ENCODE data around the gene RBM19.

Gene RBM19

DNA sequence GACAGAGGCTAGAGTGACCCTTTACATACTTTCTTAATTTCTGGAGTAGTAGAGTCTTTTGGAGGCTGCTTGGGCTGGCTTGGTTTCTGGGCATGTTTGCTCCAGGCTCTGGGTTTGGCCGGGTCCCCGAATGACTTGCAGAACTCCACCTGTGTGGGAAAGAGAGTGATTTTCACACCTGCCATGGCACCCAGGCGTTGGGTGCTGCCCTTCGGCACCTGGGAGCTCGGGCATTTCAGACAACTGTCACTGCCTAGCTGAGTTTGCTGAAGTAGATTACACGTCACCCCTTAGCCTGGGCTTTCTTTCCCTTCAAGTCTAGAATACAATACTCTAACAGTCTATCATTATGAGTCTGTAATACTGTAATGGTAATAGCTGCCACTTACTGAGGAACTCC lies 6.1 kb downstream of the RBM19 start:
- H3K36me3 ChIP-seq (replicated peaks; ENCODE audit: insufficient read depth, low read length) = no peaks in the 10 kb centered on the region
- no peaks in the 10 kb centered on the region for H3K27me3 ChIP-seq (replicated peaks; ENCODE audit: insufficient read depth, low read length)
- no peak for DNase-seq
- H3K9ac ChIP-seq (ENCODE audit: low read length) = no peak overlapping the region
- TF ChIP-seq EZH2phosphoT487 (IDR thresholded peaks at IDR 0.05; ENCODE audit: low read length) = no peak
- no peak for TF ChIP-seq EZH2 (optimal IDR thresholded peaks at IDR 0.05; ENCODE audit: low read depth, low read length)
- TF ChIP-seq, protein P1, sequence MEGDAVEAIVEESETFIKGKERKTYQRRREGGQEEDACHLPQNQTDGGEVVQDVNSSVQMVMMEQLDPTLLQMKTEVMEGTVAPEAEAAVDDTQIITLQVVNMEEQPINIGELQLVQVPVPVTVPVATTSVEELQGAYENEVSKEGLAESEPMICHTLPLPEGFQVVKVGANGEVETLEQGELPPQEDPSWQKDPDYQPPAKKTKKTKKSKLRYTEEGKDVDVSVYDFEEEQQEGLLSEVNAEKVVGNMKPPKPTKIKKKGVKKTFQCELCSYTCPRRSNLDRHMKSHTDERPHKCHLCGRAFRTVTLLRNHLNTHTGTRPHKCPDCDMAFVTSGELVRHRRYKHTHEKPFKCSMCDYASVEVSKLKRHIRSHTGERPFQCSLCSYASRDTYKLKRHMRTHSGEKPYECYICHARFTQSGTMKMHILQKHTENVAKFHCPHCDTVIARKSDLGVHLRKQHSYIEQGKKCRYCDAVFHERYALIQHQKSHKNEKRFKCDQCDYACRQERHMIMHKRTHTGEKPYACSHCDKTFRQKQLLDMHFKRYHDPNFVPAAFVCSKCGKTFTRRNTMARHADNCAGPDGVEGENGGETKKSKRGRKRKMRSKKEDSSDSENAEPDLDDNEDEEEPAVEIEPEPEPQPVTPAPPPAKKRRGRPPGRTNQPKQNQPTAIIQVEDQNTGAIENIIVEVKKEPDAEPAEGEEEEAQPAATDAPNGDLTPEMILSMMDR (IDR thresholded peaks at IDR 0.05; ENCODE audit: low read length) = no peak
- no peaks in the 10 kb centered on the region for H3K9me2 ChIP-seq (replicated peaks; ENCODE audit: insufficient read depth, low read length)
- H3K4me3 ChIP-seq (ENCODE audit: low read length) = no peak overlapping the region
- H3K27ac ChIP-seq (ENCODE audit: low read length) = no peak overlapping the region
- H3F3A ChIP-seq (ENCODE audit: insufficient read depth, low read length) = no peaks in the 10 kb centered on the region
- no peak overlapping the region for H3K4me2 ChIP-seq (ENCODE audit: low read depth, low read length)
- H3K9me3 ChIP-seq (replicated peaks; ENCODE audit: insufficient read depth, low read length) = no peaks in the 10 kb centered on the region
- H3K4me1 ChIP-seq (ENCODE audit: low read length) = no peaks in the 10 kb centered on the region
- no peak overlapping the region for H2AFZ ChIP-seq (ENCODE audit: low read length)
- H4K20me1 ChIP-seq (ENCODE audit: insufficient read depth, low read length) = no peaks in the 10 kb centered on the region
- H3K79me2 ChIP-seq (ENCODE audit: low read length) = peaks cover 6% of the 10 kb centered on the region

DNA sequence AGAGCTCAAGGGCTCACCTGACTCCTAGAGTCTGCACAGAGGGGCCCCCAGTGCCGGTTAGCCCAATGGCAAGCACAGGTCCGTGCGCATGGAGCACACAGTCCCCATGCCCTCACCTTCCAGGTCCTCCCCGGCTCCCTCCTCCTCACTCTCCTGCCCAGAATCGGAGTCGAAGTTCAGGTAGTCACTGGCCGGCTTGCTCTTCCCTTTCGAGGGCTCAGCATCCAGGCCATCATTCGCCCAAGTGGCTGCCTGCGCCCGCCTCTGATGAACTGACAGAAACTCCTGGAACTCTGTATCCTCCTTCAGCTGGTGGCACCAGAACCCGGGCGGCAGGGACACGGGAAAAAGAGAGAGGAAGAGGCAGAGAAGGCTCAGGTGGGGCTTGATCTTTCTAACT lies 7.0 kb downstream of the RBM19 start:
- H3K27me3 ChIP-seq (replicated peaks; ENCODE audit: insufficient read depth, low read length) = no peaks in the 10 kb centered on the region
- no peak overlapping the region for H3K4me2 ChIP-seq (ENCODE audit: low read depth, low read length)
- no peak for DNase-seq
- no peaks in the 10 kb centered on the region for H3K36me3 ChIP-seq (replicated peaks; ENCODE audit: insufficient read depth, low read length)
- H3K79me2 ChIP-seq (ENCODE audit: low read length) = peaks cover under 1% of the 10 kb centered on the region; the same call in 1 of the 2 replicates
- H3K9ac ChIP-seq (ENCODE audit: low read length) = no peak overlapping the region
- no peak for TF ChIP-seq EZH2phosphoT487 (IDR thresholded peaks at IDR 0.05; ENCODE audit: low read length)
- TF ChIP-seq, protein P1 (IDR thresholded peaks at IDR 0.05; ENCODE audit: low read length) = no peak
- no peak for TF ChIP-seq EZH2 (optimal IDR thresholded peaks at IDR 0.05; ENCODE audit: low read depth, low read length)
- no peaks in the 10 kb centered on the region for H3F3A ChIP-seq (ENCODE audit: insufficient read depth, low read length)
- H3K9me2 ChIP-seq (replicated peaks; ENCODE audit: insufficient read depth, low read length) = no peaks in the 10 kb centered on the region
- H3K9me3 ChIP-seq (replicated peaks; ENCODE audit: insufficient read depth, low read length) = no peaks in the 10 kb centered on the region
- no peaks in the 10 kb centered on the region for H3K4me1 ChIP-seq (ENCODE audit: low read length)
- H2AFZ ChIP-seq (ENCODE audit: low read length) = no peak overlapping the region
- H3K27ac ChIP-seq (ENCODE audit: low read length) = no peak overlapping the region
- H4K20me1 ChIP-seq (ENCODE audit: insufficient read depth, low read length) = no peaks in the 10 kb centered on the region
- H3K4me3 ChIP-seq (ENCODE audit: low read length) = no peak overlapping the region

DNA sequence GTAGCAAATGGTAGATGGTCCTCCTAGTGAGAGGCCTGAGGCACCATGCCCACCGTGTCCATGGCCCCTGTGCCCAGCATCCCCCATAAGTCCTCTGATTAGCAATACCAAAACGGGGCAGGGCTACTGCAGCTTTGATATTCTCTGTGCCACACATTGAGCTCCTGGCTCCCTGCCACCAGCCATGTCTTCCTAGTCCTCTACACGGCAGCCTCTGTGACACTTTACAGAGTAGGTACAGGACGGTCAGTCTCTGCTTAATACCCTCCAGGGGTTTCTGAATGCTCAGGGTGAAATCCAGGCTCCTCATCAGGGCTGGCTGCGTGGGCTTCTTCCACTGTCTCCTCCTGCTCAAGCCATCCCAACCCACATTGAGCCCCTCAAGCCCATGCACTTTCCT lies 8.0 kb downstream of the RBM19 start:
- Histone ChIP-seq H3F3A (ENCODE audit: insufficient read depth, low read length) (no peaks in the 10 kb centered on the region), H3K79me2 (ENCODE audit: low read length) (no peaks in the 10 kb centered on the region), H3K9ac (ENCODE audit: low read length) (no peak overlapping the region), H3K9me2 (replicated peaks; ENCODE audit: insufficient read depth, low read length) (no peaks in the 10 kb centered on the region), H3K4me1 (ENCODE audit: low read length) (no peaks in the 10 kb centered on the region), H3K27ac (ENCODE audit: low read length) (no peak overlapping the region), H3K4me2 (ENCODE audit: low read depth, low read length) (no peak overlapping the region), H3K4me3 (ENCODE audit: low read length) (no peak overlapping the region), H4K20me1 (ENCODE audit: insufficient read depth, low read length) (no peaks in the 10 kb centered on the region), H3K27me3 (replicated peaks; ENCODE audit: insufficient read depth, low read length) (no peaks in the 10 kb centered on the region), H3K9me3 (replicated peaks; ENCODE audit: insufficient read depth, low read length) (no peaks in the 10 kb centered on the region), H2AFZ (ENCODE audit: low read length) (no peak overlapping the region), H3K36me3 (replicated peaks; ENCODE audit: insufficient read depth, low read length) (no peaks in the 10 kb centered on the region)
- TF ChIP-seq EZH2 (optimal IDR thresholded peaks at IDR 0.05; ENCODE audit: low read depth, low read length) (no peak), EZH2phosphoT487 (IDR thresholded peaks at IDR 0.05; ENCODE audit: low read length) (no peak)
- TF ChIP-seq, protein P1 (IDR thresholded peaks at IDR 0.05; ENCODE audit: low read length) = no peak
- no peak for DNase-seq
